D721Med (cell line): ENCODE measurements around the gene HMMR.

Experiments
- DNase-seq: peaks from one replicate; pipeline ENCODE4 v3.0.0; 2011; ENCODE audit warnings: low spot score; ENCODE audit not compliant: insufficient read length
- FAIRE-seq: peaks from 2 replicates; lab custom pipeline; 2011; peaks lifted over from hg19 to GRCh38; lab: Jason Lieb, UNC
- TF ChIP-seq, protein P1 (sequence below): IDR thresholded peaks from 2 replicates; pipeline ENCODE4 v1.5.1; 2012; ENCODE audit warnings: mild to moderate bottlenecking, control low read depth; ENCODE audit not compliant: insufficient read depth; ENCODE audit errors: missing control alignments

HMMR gene

DNA sequence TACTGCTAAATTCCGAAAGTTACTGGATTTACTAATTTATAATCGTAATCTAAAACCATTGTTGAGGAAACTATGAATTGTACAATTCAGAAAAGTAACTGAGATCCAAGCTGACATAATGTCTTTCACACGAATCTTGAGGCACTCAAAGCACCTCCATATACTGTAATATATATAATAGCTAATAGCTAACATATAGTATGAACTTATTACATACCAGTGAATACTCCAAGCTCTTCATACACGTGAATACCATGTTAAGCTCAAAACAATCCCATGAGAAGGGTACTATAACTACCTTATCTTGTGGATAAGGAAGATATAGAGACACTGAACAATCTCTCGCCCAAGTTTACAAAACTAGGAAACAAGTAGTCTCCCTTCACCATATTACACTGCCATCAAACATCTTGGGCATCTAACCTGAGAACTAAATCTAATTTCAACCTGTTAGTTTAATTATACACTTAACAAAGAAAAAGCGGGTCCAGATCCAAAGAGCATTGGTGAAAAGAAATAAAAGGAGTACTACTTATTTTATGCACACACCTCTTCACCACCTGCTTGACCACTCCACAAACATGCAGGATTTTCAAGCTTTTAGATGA, 1.6 kb upstream of the HMMR start:
- TF ChIP-seq, protein P1, sequence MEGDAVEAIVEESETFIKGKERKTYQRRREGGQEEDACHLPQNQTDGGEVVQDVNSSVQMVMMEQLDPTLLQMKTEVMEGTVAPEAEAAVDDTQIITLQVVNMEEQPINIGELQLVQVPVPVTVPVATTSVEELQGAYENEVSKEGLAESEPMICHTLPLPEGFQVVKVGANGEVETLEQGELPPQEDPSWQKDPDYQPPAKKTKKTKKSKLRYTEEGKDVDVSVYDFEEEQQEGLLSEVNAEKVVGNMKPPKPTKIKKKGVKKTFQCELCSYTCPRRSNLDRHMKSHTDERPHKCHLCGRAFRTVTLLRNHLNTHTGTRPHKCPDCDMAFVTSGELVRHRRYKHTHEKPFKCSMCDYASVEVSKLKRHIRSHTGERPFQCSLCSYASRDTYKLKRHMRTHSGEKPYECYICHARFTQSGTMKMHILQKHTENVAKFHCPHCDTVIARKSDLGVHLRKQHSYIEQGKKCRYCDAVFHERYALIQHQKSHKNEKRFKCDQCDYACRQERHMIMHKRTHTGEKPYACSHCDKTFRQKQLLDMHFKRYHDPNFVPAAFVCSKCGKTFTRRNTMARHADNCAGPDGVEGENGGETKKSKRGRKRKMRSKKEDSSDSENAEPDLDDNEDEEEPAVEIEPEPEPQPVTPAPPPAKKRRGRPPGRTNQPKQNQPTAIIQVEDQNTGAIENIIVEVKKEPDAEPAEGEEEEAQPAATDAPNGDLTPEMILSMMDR: no peak
- DNase-seq: no peak
- no peak for FAIRE-seq

DNA sequence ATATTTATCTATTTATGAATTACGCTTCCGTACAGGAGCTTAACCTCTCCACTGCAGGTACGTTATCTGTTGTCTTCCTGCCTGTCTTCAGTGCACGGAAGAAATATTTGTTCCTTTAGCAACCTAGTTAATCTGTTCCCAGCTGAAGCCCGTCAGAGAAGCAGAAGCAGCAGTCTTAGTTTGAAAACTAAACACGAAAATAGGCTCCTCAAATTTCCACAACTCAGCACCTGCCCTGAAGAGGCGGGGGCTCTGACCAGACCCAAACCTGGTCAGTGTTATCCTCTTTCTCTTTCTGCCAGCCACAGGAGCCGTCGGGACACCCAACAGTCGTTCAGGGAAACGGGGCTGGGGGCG, 992 bp upstream of the HMMR start:
- TF ChIP-seq, protein P1: no peak
- DNase-seq (no peak), FAIRE-seq (no peak)

DNA sequence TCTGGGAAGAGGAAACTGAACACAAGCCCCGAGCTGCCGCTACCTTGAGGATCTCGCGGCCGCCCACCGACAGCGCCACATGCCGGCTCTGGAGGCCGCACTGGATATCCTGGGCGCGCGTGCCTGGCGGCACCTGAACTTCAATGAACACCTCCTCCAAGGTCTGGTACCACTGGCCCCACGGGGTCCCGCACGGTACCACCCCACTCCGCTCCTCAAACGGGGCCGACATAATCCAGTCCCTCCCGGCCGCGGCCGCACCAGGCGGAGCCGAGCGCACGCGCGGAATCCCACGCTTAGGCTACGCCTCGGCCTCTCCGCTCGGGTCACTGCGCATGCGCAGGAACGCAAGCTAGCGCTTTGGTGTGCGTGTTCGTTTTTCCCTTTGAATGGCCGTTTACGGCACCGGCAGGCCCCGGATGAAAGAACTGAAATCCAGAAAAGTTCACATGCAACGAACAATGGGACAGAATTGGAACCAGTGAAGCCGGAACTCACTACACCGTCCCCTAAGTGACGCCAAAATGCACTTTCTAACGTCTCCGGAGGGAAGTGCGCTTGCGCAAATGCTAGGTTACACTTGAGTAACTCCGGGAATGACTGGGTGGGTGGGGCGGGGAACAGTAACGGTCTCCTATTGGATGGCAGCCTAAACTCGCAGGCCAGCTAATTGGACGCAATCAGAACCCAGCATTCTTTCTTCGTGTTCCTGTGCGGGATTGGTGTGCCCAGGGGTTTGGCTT, 442 bp upstream of the HMMR start, which contains the start of gene NUDCD2:
TSS of gene NUDCD2 (minus strand) at position 284 of the 743 bp plus-strand sequence. CDS start at position 232, 52 bp downstream.
- FAIRE-seq: peak; percentile 53
- DNase-seq: no peak
- TF ChIP-seq, protein P1: peak; percentile 17

DNA sequence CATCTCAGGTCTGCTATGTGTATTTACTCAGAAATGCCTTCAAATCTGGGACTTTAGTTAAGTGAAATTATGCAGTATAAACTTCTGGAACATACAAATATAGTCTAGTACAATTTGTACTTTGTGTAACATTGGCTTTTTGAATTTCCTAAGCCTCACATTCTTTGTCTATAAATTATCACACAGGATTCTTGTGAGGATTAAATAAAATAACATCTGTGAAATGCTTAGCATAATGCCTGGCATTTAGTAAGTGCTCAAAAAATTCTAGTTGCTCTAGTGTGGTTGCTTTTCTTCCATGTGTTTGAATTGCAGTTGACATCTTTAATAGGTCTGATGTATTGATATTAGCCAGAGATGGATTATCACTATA, 2.6 kb downstream of the HMMR start:
- no peak for FAIRE-seq

DNA sequence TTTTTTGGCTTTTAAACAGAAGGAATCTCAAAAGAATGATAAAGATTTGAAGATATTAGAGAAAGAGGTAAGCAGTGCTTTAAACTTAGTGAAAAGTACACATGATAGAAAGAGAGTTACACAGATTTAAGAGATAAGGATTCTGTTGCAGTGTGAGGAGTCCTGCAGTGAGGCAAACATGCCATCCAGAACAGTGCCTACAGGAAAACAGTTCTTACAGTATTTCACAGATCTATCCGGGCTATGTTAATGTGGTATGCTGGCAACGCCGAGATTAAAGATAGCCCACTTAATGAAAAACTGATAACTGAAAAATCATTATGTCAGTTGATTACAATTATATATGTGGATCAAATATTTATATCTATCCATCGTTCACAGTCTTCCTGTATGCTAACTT, 7.2 kb downstream of the HMMR start:
- no peak for DNase-seq
- TF ChIP-seq, protein P1: no peak
- no peak for FAIRE-seq

More for the DNA sequence above, 2.6 kb downstream of the HMMR start:
- DNase-seq: no peak
- TF ChIP-seq, protein P1: no peak

DNA sequence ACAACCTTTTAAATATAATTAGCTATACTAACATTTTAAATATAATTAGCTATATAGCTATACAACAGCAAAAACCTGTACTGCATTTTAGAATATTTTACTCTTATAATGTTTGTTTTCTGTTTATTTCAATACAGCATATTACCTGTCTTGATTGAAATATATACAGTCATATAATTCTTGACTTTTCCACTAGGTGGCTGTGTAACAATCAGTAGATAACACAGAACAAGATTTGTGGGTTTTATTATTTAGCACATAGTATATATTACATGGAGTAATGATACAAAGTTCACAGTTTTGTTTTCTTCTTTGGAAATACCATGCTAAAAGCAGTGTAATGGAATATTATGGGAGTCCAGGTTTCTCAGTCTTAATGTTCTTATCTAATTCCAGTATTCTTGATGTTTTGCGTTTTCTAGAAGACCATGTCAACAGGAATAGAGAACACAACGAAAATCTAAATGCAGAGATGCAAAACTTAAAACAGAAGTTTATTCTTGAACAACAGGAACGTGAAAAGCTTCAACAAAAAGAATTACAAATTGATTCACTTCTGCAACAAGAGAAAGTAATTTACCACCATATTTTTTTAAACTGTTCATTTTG, 13.3 kb downstream of the HMMR start:
- FAIRE-seq (peak; percentile 25), DNase-seq (no peak)

More for the DNA sequence above, 13.3 kb downstream of the HMMR start:
- TF ChIP-seq, protein P1: peak; percentile 23
